GM12878 (cell line): ENCODE data around the gene NUP214. TPM values are rescaled to one million over a fixed set of nuclear protein-coding genes. Genes with fewer than 3 reads are reported as not detected.

Experiments
- CBFB ChIP-seq: IDR thresholded peaks from 2 replicates; pipeline ENCODE4 v1.6.1; 2016; ENCODE audit warnings: antibody characterized with exemption, low read depth
- CBX5 ChIP-seq: sonication (generic); IDR thresholded peaks from 2 replicates; pipeline ENCODE4 v1.6.1; 2016; ENCODE audit warnings: low read depth, moderate library complexity, mild to moderate bottlenecking, inconsistent platforms
- E2F8 ChIP-seq: fragments of 450-650 bp; IDR thresholded peaks from 2 replicates; pipeline ENCODE4 v1.6.1; 2018; ENCODE audit warnings: mild to moderate bottlenecking, low read depth, moderate library complexity; ENCODE audit not compliant: partially characterized antibody
- HCFC1 ChIP-seq: fragments of 150-350 bp; IDR thresholded peaks from 2 replicates; pipeline ENCODE4 v1.6.1; 2014; ENCODE audit warnings: low read length
- HDAC6 ChIP-seq: fragments of 200-600 bp; sonication (generic); IDR thresholded peaks from one replicate; pipeline ENCODE4 v1.8.0; 2017; ENCODE audit warnings: antibody characterized with exemption; ENCODE audit not compliant: unreplicated experiment
- HDGF ChIP-seq: fragments of 450-650 bp; IDR thresholded peaks from 2 replicates; pipeline ENCODE4 v1.6.1; 2016; ENCODE audit warnings: antibody characterized with exemption
- IKZF1 ChIP-seq: fragments of 450-650 bp; conservative IDR thresholded peaks from 2 replicates; pipeline ENCODE4 v1.6.1; 2017; ENCODE audit warnings: antibody characterized with exemption, mild to moderate bottlenecking
- IKZF2 ChIP-seq, 2 experiments: fragments of 450-650 bp; IDR thresholded peaks; 2 replicates each; pipeline ENCODE4 v1.6.1; 2017; ENCODE audit warnings: mild to moderate bottlenecking in 2 of 2, moderate library complexity in 2 of 2
- MLLT1 ChIP-seq: fragments of 450-650 bp; IDR thresholded peaks from 2 replicates; pipeline ENCODE4 v1.6.1; 2016; ENCODE audit warnings: mild to moderate bottlenecking
- NFYA ChIP-seq: IDR thresholded peaks from 2 replicates; pipeline ENCODE4 v1.6.1; 2011; ENCODE audit warnings: low read depth, mild to moderate bottlenecking, low read length, improper control_type of control experiment, borderline replicate concordance
- SMC3 ChIP-seq: IDR thresholded peaks from 2 replicates; pipeline ENCODE4 v1.6.1; 2011; ENCODE audit warnings: low read length, improper control_type of control experiment, borderline replicate concordance
- SPI1 ChIP-seq: IDR thresholded peaks from 2 replicates; pipeline ENCODE4 v1.6.1; 2011; ENCODE audit warnings: low read depth, mild to moderate bottlenecking, low read length, moderate library complexity, borderline replicate concordance; ENCODE audit not compliant: insufficient read depth
- ZBED1 ChIP-seq: IDR thresholded peaks from 2 replicates; pipeline ENCODE4 v1.6.1; 2016; ENCODE audit warnings: borderline replicate concordance
- ZBTB40 ChIP-seq: fragments of 450-650 bp; IDR thresholded peaks from 2 replicates; pipeline ENCODE4 v1.6.1; 2016; ENCODE audit warnings: mild to moderate bottlenecking, moderate library complexity, borderline replicate concordance
- ZNF622 ChIP-seq: fragments of 450-650 bp; IDR thresholded peaks from 2 replicates; pipeline ENCODE4 v1.6.1; 2017; ENCODE audit warnings: mild to moderate bottlenecking, inconsistent platforms
- ZNF687 ChIP-seq: fragments of 450-650 bp; IDR thresholded peaks from 2 replicates; pipeline ENCODE4 v1.6.1; 2017; ENCODE audit warnings: mild to moderate bottlenecking, moderate library complexity
- polyA plus RNA-seq, 11 experiments: library from polyadenylated mRNA; depleted of rRNA in 4 of 11; unstranded in 6 of 11; stranded (reverse) in 5 of 11; fragments of >200 nt; fragmentation: Nextera tagmentation in 4 of 11; fragmentation: Illumina TruSeq in 1 of 11; extraction: Ambion mirVana in 4 of 11; extraction: Trizol in 1 of 11; gene quantifications; 1 replicate in 1 of 11; 2 replicates in 10 of 11; pipeline versions ENCODE4 v1.2.1 to v1.2.3, GENCODE V29; 2011 to 2016; ENCODE audit warnings: inconsistent platforms in 2 of 11, missing spikeins in 2 of 11, low read depth in 1 of 11
- total RNA-seq, 4 experiments: library from RNA; depleted of rRNA in 3 of 4; stranded (reverse); fragments of >200 nt in 3 of 4; fragmentation: Illumina TruSeq in 1 of 4; extraction: Trizol in 1 of 4; gene quantifications; 2 replicates each; pipeline versions ENCODE4 v1.2.1 to v1.2.3, GENCODE V29; 2013 to 2021

NUP214 gene
- total and polyA plus RNA-seq, 10 of the 15 experiments (the other 5 are each of a cell fraction or from before 2014, with no cell fraction given): 11.7 to 53.8 (median 17.6) TPM

GRCh38 chr9:131273146-131273855, 147.9 kb downstream of the NUP214 start (continued):
- TF ChIP-seq ZBTB40 (0 out of 2 replicates have a peak, but pooled peaks have one; percentile 13), E2F8 (no peak), MLLT1 (no peak), CBX5 (no peak), SMC3 (peak; percentile 21; the same call in 1 of the 2 replicates), HDGF (no peak; the same call in 1 of the 2 replicates), HDAC6 (no peak), ZNF622 (no peak), IKZF2 (IDR thresholded peaks at IDR 0.05) (peak in 1 of 2 experiments; percentile 38; a peak in 3 of 4 replicates), ZBED1 (no peak), ZNF687 (peak; percentile 90), NFYA (no peak), CBFB (no peak), IKZF1 (peak; percentile 46), HCFC1 (no peak), SPI1 (no peak)
